MCF 10A (cell line): ENCODE data around the gene DDI1. TPM values are rescaled to one million over a fixed set of nuclear protein-coding genes. Genes with fewer than 3 reads are reported as not detected.

Source experiments
- BruUV-seq: library from RNA; stranded (reverse); fragments of 400-500 nt; replicated peaks from 2 replicates; lab custom pipeline; 2021; lab: Mats Ljungman, UMichigan
- CTCF ChIA-PET: fragments of 300-600 bp; sonication (Branson Sonifier 250); formaldehyde crosslinking; extraction: SDS; loops from one replicate; lab custom pipeline; 2021; ENCODE audit warnings: antibody characterized with exemption, inconsistent platforms; lab: Yijun Ruan, JAX
- POLR2A ChIA-PET: fragments of 300-600, 350-650 bp; sonication (Branson Sonifier 250); formaldehyde crosslinking; extraction: SDS; loops from one replicate; lab custom pipeline; 2020; ENCODE audit warnings: antibody characterized with exemption, inconsistent platforms; lab: Yijun Ruan, JAX
- DNase-seq: peaks from one replicate; pipeline ENCODE4 v3.0.0-alpha.2; 2018; ENCODE audit not compliant: unreplicated experiment
- H3K27ac Mint-ChIP-seq: one replicate; pipeline ENCODE4 v1.8.0; 2022; ENCODE audit warnings: mild to moderate bottlenecking, low read depth, mixed read lengths; ENCODE audit not compliant: unreplicated experiment
- H3K27me3 Mint-ChIP-seq: one replicate; pipeline ENCODE4 v1.8.0; 2022; ENCODE audit warnings: mixed read lengths; ENCODE audit not compliant: insufficient read depth, unreplicated experiment
- H3K36me3 Mint-ChIP-seq: one replicate; pipeline ENCODE4 v1.8.0; 2022; ENCODE audit warnings: mild to moderate bottlenecking, moderate library complexity, mixed read lengths; ENCODE audit not compliant: insufficient read depth, unreplicated experiment
- H3K4me1 Mint-ChIP-seq: one replicate; pipeline ENCODE4 v1.8.0; 2022; ENCODE audit warnings: mixed read lengths; ENCODE audit not compliant: insufficient read depth, unreplicated experiment
- H3K4me3 Mint-ChIP-seq: one replicate; pipeline ENCODE4 v1.8.0; 2022; ENCODE audit warnings: mild to moderate bottlenecking, moderate library complexity, mixed read lengths; ENCODE audit not compliant: unreplicated experiment
- H3K9me3 Mint-ChIP-seq: one replicate; pipeline ENCODE4 v1.8.0; 2022; ENCODE audit warnings: mixed read lengths; ENCODE audit not compliant: unreplicated experiment
- CTCF ChIP-seq: fragments of 200-600 bp; IDR thresholded peaks from one replicate; pipeline ENCODE4 v1.8.0; 2022; ENCODE audit warnings: antibody characterized with exemption, mild to moderate bottlenecking; ENCODE audit not compliant: unreplicated experiment
- intact Hi-C: fragments of 100-400 bp; cut with micrococcal nuclease; formaldehyde crosslinking; loops from 2 replicates; pipeline ENCODE4 v1.14.1; 2022
- total RNA-seq: library from RNA; stranded (reverse); gene quantifications from 2 replicates; pipeline ENCODE4 v1.2.3, GENCODE V29; 2022

DDI1 gene
- total RNA-seq, 1 experiment from 2014 or later: not detected

DNA sequence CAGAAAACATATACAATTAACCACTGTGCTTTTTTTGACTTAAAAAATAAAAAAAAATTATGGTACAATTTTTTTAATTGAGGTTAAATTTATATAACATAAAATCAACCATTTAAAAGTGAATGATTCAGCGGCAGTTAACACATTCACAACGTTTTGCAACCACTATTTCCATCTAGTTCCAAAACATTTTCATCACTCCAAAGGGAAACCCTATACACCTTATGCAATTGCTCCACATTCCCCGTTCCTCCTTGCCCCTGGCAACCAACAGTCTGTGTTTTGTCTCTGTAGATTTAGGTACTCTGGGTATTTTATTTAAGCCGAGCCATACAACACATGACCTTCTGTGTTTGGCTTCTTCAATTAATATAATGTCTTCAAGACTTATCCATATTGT is 15.3 kb downstream of the DDI1 start:
- H3K27me3 Mint-ChIP-seq: no peaks in the 10 kb centered on the region
- no peaks in the 10 kb centered on the region for H3K36me3 Mint-ChIP-seq
- no peaks in the 10 kb centered on the region for H3K9me3 Mint-ChIP-seq
- intact Hi-C loops: no loop called here
- BruUV-seq: no TSS peak
- no peak for TF ChIP-seq CTCF
- no peak overlapping the region for H3K4me3 Mint-ChIP-seq
- POLR2A ChIA-PET: interaction anchor here (0.6 to 2.6 kb wide), 8 partner anchors 9 to 911 kb away, joined by 3 to 7 read pairs (median 3); no protein-coding TSS in a partner anchor
- peak; percentile 87 for DNase-seq
- peak overlapping the region; percentile 61 for H3K27ac Mint-ChIP-seq
- CTCF ChIA-PET: no interaction called here
- H3K4me1 Mint-ChIP-seq: peaks cover 6% of the 10 kb centered on the region

DNA sequence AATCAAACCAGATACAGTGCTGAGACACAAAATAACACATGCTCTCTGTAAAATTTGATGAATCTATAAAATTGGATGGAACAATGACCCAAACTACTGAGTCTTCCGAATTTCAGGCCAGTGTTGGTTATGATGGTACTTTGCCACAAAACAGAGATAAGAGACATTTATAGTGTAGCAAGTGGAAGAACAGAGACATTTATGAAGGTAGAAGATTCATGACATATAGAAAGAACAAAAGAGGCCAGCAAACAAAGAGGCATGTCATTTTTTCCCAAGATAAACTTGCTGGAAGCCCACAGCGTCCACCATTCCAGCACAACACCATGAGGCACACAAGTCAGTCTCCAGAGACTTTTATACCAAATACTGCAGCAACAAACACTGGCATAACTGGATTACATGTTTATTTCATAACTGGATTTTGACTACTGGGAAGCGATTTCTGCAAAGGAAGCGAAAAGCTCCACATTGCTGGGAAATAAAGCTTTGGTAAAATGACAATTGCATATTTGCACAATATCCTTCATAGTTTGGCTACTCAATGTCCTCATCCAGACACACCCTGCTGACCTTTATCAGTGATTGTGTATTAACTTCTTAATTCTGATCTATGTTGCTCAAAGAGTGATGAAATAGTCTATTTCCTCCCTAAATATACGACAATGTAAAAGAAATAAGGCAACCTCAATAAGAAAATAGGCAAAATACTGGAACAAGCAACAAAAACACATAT is 17.5 kb downstream of the DDI1 start:
- Mint-ChIP-seq H3K4me1 (peaks cover 6% of the 10 kb centered on the region), H3K36me3 (no peaks in the 10 kb centered on the region), H3K27ac (no peak overlapping the region), H3K4me3 (no peak overlapping the region), H3K27me3 (no peaks in the 10 kb centered on the region), H3K9me3 (no peaks in the 10 kb centered on the region)
- intact Hi-C loops: no loop called here
- no peak for DNase-seq
- BruUV-seq: no TSS peak
- TF ChIP-seq CTCF: no peak
- ChIA-PET CTCF (interaction anchor here (0.6 kb wide), 1 partner anchor 46 kb away, joined by 3 read pairs; no protein-coding TSS in a partner anchor), POLR2A (interaction anchor here (0.7 to 1.1 kb wide), 7 partner anchors 9 to 932 kb away, joined by 3 to 5 read pairs (median 3); no protein-coding TSS in a partner anchor)

GRCh38 chr11:104054911-104055529 is 18.6 kb downstream of the DDI1 start:
- ChIA-PET POLR2A (interaction anchor here (0.8 to 1.0 kb wide), 2 partner anchors 83 to 115 kb away, joined by 3 to 4 read pairs; no protein-coding TSS in a partner anchor), CTCF (interaction anchor here (0.6 kb wide), 1 partner anchor 339 kb away, joined by 3 read pairs; no protein-coding TSS in a partner anchor)
- no TSS peak for BruUV-seq
- Mint-ChIP-seq H3K27me3 (no peaks in the 10 kb centered on the region), H3K4me1 (peaks cover 14% of the 10 kb centered on the region), H3K4me3 (no peak overlapping the region), H3K27ac (no peak overlapping the region), H3K36me3 (no peaks in the 10 kb centered on the region), H3K9me3 (no peaks in the 10 kb centered on the region)
- DNase-seq: no peak
- intact Hi-C loops: no loop called here
- no peak for TF ChIP-seq CTCF

GRCh38 chr11:104055596-104055995 is 19.2 kb downstream of the DDI1 start:
- no peak for DNase-seq
- no peaks in the 10 kb centered on the region for H3K36me3 Mint-ChIP-seq
- H3K4me3 Mint-ChIP-seq: no peak overlapping the region
- H3K9me3 Mint-ChIP-seq: no peaks in the 10 kb centered on the region
- CTCF ChIA-PET: no interaction called here
- no peaks in the 10 kb centered on the region for H3K27me3 Mint-ChIP-seq
- no peak overlapping the region for H3K27ac Mint-ChIP-seq
- BruUV-seq: no TSS peak
- intact Hi-C loops: no loop called here
- no peak for TF ChIP-seq CTCF
- POLR2A ChIA-PET: no interaction called here
- H3K4me1 Mint-ChIP-seq: peaks cover 18% of the 10 kb centered on the region
